HG03469 (cell line): Measurements from ENCODE around the gene TRIM24.

Experiments used
- ATAC-seq: cut with Tn5 transposase; IDR thresholded peaks from one replicate; pipeline ENCODE4 v1.9.1; 2021; ENCODE audit warnings: mild to moderate bottlenecking, moderate library complexity, moderate number of reproducible peaks; ENCODE audit not compliant: unreplicated experiment

Gene TRIM24

DNA sequence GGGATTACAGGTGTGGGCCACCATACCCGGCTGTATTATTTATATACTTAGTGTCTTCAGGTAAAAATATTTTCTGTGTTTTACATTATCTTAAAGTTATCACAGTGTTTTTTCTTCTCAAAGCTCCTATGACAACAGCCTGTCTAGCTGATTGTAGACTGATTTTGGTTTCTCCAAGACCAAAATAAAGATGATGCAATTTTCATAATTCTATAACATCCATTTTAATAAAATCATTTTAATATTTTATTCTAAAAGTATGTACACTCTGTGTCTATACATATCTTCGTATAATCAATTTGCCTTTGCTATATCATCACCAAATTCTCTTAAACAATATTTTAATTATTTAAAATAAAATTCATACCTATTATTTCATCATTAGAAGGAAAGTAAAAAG lies 108.6 kb downstream of the TRIM24 start:
- no peak for ATAC-seq

DNA sequence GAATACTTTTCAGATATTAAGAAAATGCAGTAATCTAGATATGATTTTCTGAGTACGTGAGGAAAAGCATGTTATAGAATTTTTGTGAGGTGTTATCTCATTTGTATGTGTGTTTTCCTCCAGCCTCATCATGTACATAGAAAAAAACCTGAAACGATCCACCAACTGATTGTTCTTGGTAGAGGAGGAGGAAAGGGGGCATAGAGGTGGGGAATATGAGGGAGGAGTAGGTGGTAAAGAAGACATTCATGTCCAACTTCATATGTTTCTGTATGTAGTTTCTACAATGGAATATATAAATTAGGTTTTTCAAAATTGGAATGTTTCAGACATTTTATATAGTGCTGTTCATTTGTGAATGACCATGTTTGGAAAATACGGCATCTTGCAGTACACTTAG lies 109.4 kb downstream of the TRIM24 start:
- no peak for ATAC-seq

DNA sequence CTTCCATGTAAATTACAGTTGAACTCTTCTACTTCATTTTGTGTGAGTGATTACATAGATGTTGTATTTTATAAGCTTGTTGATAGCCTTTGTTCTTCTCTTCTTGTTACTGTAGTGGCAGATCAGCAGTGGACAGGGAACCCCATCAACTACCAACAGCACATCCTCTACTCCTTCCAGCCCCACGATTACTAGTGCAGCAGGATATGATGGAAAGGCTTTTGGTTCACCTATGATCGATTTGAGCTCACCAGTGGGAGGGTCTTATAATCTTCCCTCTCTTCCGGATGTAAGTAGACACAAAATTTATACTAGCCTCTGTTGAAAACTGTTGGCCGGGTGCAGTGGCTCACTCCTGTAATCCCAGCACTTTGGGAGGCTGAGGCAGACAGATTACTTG lies 110.7 kb downstream of the TRIM24 start:
- no peak for ATAC-seq

DNA sequence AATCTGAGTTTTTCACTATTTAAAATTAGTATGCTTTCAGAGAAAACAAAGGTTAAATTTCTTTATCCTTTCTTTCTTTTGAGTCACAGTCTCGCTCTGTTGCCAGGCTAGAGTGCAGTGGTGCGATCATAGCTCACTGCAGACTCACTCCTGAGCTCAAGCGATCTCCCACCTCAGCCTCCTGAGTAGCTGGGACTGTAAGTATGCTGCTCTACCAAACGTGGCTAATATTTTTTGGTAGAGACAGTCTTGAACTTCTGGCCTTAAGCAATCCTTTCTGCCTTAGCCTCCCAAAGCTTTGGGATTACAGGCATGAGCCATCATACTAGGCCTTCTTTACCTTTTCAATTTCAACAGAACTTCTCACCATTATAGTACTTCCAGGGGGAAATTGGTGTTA lies 113.7 kb downstream of the TRIM24 start:
- ATAC-seq = no peak

DNA sequence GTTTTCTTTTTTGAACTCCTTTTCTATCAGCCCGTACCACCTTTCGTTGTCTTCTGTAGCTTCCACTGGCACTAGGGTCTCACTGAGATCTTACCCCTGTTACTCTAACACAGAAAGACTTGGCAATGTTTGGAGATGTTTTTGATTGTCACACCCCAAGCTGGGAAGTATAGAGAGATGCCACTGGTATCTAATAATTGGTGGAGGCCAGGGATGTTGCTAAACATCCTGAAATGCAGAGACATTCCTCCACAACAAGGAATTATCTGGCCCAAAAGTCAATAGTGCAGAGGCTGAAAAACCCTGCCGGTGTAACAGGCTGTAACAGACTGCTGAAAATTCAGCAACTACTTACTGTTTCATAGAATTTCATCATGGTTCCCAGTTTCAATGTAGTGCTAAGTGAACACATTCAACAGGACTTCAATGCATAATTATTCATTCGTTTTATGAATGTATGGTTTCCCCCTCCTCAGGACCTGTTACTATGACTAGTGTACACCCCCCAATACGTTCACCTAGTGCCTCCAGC lies 115.9 kb downstream of the TRIM24 start:
- no peak for ATAC-seq

DNA sequence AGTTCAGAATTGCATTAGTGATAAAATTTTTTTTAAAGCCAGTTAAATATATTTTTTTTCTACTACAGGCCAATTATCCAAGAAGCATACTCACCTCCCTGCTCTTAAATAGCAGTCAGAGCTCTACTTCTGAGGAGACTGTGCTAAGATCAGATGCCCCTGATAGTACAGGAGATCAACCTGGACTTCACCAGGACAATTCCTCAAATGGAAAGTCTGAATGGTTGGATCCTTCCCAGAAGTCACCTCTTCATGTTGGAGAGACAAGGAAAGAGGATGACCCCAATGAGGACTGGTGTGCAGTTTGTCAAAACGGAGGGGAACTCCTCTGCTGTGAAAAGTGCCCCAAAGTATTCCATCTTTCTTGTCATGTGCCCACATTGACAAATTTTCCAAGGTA lies 119.1 kb downstream of the TRIM24 start:
- ATAC-seq = no peak

DNA sequence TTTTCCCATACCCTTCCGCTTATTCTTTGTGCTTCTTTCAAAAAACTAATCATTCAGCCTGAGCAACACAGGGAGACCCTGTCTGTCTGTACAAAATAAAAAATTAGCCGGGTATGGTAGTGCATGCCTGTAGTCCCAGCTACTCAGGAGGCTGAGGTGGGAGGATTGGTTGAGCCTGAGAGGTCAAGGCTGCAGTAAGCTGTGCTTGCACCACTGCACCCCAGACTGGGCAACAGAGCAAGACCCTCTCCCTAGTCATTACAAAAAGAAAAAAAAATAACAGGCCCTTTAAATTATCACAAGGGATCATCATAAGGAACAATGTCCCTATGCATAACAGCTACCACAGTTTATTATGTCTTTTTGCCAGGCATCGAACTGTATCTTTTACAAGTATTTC lies 119.6 kb downstream of the TRIM24 start:
- no peak for ATAC-seq

DNA sequence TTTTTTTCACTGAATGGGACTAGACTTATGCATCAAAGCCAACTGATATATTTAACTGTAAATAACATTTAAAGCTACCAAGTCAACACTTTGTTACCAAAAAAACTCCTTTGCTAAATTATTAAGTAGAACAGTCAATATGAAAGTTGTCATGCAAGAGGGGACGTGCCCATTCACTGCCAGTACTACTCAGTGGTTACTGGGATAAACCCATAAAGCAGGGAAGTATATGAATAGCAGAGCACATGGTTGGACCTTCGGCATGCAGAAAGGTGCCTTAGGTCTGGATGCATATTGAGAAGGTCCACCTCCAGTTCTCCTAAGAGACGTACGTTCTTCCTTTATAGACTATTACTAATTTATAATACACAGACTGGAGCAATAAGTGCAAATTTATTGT lies 121.0 kb downstream of the TRIM24 start:
- no peak for ATAC-seq

DNA sequence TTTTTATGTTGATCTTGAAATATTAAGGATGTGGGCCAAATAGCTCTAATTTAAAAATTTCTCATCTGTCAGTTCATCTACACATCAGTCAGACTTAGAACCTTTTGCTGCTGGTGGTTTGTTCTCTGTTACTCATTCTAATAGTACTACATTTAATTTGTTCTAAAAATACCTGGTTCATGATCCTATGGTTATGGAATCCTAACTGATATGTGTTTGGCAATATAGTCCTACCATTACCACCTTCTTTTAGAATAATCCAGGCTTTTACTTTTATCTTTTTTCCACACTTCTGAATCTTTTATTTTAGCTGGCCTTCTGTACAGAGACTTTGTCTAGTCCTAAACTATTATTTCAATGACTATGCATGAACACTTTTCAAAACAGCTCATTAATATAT lies 124.2 kb downstream of the TRIM24 start:
- no peak for ATAC-seq

DNA sequence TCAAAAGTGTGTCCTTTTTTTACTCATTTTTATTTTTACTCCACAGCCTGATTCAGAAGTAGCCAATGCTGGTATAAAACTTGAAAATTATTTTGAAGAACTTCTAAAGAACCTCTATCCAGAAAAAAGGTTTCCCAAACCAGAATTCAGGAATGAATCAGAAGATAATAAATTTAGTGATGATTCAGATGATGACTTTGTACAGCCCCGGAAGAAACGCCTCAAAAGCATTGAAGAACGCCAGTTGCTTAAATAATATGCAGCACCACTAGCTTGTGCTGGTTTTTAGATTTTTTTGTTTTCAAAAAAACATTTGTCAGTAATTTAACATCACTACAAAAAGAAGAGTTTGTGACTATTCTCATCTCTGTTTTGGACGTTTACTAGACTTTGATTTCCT lies 124.6 kb downstream of the TRIM24 start:
- no peak for ATAC-seq

DNA sequence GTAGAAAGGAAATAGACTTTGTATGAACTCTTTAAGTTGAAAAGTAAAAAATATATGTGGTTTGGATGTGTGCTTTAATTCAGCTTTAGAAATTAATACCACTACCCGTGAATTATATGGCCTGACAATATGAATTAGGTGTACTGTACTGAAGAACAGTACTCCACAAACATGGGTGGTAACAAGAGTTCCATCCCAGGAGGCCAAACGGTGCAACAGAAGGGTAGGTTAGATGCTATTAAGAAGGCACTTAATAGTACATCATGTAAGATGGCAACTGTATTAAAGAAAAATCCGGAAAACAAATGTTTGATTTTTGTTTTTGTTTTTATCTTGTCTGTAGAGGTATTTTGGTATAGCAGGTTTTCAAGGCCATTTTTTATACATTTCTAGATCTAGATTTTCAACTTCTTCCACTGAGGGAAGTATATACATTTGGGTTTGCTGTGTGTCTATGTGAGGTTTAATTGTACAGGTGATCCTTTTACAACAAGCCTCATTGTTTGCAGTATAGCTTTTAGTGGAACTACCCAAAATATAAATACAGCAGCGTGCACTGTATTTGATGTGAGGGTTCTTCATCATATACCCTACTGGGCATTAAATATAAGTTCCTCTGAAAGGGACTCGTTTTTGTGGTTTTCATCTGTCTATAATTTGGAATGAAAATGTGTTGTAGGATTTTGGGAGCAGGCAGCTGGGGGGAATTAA lies 125.4 kb downstream of the TRIM24 start:
- ATAC-seq = no peak

DNA sequence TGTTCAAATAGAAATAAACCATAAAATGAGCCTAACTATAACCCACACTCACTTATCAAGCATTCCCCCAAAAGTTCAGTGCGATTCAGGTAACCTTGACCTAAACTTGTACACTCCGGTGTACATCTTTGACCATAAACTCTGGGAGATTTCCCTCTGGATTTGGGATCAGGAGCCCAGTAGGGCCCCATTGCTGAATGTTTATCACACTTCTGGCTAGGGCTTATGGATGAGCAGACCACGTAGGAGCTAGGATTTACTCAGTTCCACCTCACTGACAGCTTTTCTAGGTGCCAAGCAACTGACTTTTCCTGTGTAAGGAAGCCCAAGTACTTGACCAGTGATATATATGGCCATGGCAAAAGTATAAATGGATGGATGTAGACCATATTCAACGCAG lies 127.4 kb downstream of the TRIM24 start:
- ATAC-seq = no peak

DNA sequence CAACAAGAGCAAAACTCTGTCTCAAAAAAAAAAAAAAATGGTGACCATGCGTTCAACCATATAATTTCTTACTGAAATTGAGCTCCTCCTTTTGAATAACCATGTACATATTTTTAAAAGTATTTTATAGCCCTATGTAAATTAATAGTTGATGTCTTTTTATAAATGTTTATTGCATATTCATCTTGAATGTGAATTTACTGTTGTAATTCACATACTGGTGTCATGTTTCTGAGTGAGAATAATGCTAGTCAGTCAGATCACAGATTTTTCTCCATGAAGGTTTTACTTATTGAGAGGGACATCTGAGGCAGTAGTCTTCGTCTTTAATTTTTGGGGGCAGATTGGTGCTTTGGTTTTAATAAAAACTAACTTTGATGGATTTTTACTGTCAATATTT lies 128.9 kb downstream of the TRIM24 start:
- ATAC-seq = no peak

DNA sequence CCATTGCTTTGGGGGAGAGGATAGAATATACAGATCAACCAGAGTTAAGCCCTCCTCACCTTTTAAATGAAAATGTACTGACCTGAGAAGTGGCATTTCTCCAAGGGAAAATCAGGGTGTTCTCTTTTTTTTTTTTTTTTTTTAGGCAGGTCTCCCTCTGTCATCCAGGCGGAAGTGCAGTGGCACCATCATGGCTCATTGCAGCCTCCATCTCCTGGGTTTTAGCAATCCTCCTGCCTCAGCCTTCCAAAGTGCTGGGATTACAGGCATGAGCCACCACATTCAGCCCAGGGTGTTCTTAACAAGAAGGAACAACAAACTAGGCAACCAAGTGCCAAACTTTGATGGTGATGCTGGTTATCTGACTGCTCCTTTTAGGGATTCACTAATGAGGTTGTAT lies 130.1 kb downstream of the TRIM24 start:
- no peak for ATAC-seq

DNA sequence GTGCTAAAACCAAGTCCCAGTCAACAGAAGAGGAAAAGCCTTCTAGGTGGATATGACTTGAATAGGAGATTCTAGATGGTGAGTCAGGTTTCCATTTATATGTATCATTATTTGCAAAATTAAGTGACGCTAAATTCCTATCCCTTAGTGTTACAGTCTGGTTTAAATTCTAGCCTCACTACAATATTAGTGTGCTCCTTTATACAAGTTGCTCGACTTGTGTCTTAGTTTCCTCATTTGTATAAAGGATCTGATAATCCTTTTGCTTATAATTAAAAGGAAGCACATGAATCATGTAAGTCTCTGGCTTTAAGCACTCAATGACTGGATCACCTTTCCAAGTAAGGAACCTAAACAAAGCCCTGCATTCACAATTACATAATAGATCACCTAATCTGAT lies 135.4 kb downstream of the TRIM24 start:
- no peak for ATAC-seq

DNA sequence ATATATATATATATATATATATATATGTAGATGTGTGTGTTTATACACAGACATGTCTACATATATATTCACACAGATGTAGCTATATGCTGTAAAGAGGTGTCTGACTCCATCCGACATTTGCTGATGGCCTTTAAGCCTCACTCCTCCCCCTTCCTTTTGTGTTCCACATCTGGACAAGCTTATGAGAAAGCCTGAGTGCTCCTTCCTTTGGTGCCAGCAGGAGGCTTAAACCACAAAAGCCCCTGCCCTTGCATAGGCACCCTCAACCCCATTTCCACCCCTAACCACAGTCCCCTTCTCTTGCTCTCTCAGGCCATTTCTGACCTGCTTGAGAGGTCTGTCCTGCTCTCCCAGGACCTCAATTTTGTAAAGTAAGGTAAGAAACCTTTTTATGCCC lies 142.4 kb downstream of the TRIM24 start:
- ATAC-seq = no peak

DNA sequence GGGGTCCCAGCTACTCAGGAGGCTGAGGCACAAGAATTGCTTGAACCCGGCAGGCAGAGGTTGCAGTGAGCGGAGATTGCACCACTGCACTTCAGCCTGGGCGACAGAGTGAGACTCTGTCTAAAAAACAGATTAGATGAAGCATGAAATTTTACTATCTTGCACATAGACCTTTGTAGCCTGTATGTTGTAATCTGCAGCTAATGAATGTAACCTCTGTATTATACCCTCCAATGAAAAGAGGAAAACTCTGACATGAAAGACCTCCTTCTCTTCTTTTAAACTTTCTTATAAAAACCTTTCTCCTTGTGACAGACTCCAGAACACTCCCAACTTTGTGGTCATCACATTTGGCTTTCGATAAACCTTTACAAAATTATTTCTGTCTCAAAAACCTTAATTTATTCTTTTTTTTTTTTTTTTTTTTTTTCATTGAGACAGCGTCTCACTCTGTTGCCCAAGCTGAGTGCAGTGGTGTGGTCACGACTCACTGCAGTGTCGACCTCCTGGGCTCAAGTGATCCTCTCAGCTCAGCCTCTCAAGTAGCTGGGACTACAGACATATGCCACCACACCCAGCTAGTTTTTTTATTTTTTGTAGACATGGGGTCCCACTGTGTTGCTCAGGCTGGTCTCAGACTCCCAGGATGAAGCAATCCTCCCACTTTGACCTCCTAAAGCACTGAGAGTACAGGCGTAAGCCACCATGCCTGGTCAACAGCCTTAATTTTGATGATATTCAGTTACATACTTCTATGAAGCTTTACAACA lies 143.7 kb downstream of the TRIM24 start:
- ATAC-seq = no peak

DNA sequence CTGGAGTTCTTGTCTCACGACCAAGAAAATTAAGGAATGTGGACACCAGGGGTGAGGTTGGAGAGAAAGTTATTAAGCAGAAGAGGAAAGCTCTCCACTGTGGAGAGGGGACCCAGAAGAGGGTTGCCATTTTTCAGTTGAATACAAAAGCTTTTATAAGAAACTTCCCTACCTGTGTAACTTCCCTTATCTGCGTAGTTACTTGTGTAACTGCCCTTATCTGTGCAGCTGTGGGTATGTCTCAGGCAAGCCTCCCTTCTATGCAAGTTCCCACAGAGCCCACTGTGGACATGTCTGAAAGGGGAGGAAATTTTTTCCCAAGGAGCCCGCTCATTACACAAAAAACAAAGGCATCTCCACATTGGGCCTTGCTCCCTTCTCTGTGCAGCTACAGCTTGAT lies 146.2 kb downstream of the TRIM24 start:
- no peak for ATAC-seq

DNA sequence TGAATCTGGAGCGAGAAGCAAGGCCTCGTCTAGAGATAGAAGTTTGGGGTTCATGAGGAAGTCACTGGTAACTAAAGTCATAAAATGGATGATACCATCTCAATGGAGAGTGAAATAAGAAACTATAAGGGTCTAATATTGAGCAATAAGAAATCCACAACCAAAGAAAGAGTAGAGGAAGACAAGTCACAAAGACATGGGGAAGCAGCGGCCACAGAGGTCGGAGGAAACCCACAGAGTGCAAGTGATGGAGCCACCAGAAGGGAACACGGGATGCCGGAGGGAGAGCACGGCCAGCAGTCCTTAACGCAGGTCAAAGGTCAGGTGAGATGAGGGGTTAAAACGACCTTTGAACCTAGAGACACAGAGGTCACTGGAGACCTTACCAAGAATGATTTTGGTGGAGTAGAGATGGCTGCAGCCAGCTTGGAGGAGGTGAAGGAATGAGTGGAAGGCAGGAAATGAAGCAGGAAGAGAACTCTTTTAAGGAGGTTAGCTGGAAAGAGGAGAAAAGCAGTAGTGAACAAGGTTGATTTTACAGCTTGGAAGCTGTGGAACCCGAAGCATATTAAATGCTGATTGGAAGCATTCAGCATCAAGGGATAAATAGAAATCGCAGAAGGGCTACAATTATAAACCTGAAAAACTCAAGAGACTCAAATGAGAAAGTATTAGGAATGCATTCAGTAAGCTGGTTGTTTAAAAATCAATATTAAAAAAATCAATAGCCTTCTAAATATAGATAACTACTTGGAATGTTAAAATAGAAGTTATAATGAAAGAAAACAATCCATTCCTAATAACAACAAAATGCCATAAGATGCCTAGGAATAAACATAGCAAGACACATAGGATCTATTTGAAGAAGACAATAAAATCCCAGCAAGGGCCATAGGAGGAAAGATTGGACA lies 147.4 kb downstream of the TRIM24 start:
- ATAC-seq = no peak

DNA sequence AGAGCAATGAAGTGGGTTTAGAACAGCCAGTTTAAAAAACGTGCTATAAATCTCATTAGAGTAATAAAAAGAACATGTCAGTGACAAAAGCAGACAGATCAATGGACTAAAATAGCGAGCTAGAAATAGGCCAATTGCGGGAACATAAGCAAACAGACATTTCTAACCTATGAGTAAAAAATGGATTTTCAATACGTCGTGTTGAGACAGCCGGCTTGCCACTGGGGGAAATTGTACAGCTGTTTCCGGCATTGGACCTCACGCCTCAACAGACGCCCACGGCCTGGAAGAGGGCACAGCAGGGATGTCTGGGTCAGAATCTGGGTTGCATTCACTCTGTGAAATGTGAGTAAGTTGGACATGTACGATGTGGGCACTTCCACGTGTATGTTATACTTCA lies 148.2 kb downstream of the TRIM24 start:
- no peak for ATAC-seq

DNA sequence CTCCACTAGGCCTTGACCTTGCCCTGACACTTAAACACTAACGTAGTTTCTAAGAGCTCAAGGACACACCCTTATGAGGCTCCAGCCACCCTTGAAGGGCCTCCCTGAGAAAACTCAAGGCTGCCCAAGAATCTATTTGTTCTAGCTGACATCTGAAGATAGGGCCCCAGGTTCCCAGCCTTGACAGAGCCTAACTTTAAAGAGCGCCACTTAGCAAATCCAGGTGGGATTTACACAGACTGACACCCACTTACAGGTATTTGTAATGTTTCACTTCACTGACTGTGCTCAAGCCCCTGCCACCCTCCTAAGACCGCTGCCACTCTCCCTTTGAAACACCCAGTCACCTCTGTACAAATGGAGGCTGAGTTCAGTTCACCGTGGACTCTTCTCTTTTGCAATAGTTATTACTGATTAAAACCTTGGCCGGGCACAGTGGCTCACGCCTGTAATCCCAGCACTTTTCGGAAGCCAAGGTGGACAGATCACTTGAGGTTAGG lies 150.7 kb downstream of the TRIM24 start:
- ATAC-seq = no peak
